HFFc6 (cell line): ENCODE results near the gene CACNA1H. TPM values are rescaled to one million over a fixed set of nuclear protein-coding genes. Genes with fewer than 3 reads are reported as not detected.

Experiments used
- DNase-seq: peaks from one replicate; pipeline ENCODE4 v3.0.0-alpha.2; 2018
- H3K27ac Mint-ChIP-seq: 2 replicates; pipeline ENCODE4 v1.8.0; 2020; ENCODE audit warnings: mild to moderate bottlenecking, mixed read lengths
- H3K27me3 Mint-ChIP-seq: 2 replicates; pipeline ENCODE4 v1.8.0; 2021; ENCODE audit warnings: mild to moderate bottlenecking, moderate library complexity, mixed read lengths; ENCODE audit not compliant: insufficient read depth
- H3K36me3 Mint-ChIP-seq: 2 replicates; pipeline ENCODE4 v1.8.0; 2021; ENCODE audit warnings: low read depth, mixed read lengths
- H3K4me1 Mint-ChIP-seq: 2 replicates; pipeline ENCODE4 v1.8.0; 2020; ENCODE audit warnings: low read depth, mixed read lengths
- H3K4me3 Mint-ChIP-seq: 2 replicates; pipeline ENCODE4 v1.8.0; 2020; ENCODE audit warnings: mild to moderate bottlenecking, moderate library complexity, mixed read lengths
- H3K9me3 Mint-ChIP-seq: 2 replicates; pipeline ENCODE4 v1.8.0; 2020; ENCODE audit warnings: mild to moderate bottlenecking, mixed read lengths
- total RNA-seq, 6 experiments: library from RNA; stranded (reverse); fragmentation: NEBNext Ultra II Directional; extraction: Animal tissue kit (Norgen Biotek cat#: 25700); gene quantifications; 2 replicates in 1 of 6; 3 replicates in 5 of 6; pipeline ENCODE4 v1.2.3, GENCODE V29; 2021
- TF ChIP-seq, protein P1 (sequence below): fragments of 200-600 bp; sonication (generic); IDR thresholded peaks from 2 replicates; pipeline ENCODE4 v1.5.0; 2021; ENCODE audit warnings: antibody characterized with exemption, mild to moderate bottlenecking

CACNA1H gene
- total RNA-seq, 6 experiments from 2014 or later, result 0.03 to 0.05 TPM; not detected in 4

DNA sequence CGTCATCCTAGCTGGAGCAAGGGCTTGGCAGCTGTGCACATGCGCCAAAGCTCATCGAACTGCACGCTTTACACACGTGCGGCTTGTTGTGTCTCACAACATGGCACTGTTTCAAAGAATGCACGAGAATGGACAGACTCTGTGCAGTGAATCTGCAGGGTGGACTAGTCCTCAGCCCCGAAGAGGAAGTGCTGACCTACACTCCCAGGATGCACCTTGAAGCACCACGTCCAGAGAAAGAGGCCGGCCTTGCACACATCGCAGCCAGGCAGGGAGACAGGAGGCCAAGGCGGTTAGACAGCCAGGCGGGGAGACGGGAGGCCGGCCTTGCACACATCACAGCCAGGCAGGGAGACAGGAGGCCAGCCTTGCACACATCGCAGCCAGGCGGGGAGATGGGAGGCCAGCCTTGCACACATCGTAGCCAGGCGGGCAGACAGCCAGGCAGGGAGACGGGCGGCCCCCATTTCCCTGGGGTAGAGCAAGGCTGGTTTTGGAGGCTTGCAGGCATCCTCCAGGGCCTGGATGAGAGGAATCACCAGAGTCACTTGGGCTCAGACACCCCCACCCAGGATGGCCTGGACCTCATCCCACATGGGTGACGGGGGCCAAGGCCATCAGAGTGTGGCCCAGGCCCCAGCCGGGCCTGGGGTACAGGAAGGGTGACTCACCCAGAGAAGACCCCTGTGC, 9.0 kb upstream of the CACNA1H start:
- no peak for DNase-seq
- H3K27ac Mint-ChIP-seq, result no peak overlapping the region
- TF ChIP-seq, protein P1, sequence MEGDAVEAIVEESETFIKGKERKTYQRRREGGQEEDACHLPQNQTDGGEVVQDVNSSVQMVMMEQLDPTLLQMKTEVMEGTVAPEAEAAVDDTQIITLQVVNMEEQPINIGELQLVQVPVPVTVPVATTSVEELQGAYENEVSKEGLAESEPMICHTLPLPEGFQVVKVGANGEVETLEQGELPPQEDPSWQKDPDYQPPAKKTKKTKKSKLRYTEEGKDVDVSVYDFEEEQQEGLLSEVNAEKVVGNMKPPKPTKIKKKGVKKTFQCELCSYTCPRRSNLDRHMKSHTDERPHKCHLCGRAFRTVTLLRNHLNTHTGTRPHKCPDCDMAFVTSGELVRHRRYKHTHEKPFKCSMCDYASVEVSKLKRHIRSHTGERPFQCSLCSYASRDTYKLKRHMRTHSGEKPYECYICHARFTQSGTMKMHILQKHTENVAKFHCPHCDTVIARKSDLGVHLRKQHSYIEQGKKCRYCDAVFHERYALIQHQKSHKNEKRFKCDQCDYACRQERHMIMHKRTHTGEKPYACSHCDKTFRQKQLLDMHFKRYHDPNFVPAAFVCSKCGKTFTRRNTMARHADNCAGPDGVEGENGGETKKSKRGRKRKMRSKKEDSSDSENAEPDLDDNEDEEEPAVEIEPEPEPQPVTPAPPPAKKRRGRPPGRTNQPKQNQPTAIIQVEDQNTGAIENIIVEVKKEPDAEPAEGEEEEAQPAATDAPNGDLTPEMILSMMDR, result no peak
- H3K36me3 Mint-ChIP-seq, result no peaks in the 10 kb centered on the region
- H3K9me3 Mint-ChIP-seq, result no peaks in the 10 kb centered on the region
- no peak overlapping the region for H3K4me3 Mint-ChIP-seq
- H3K27me3 Mint-ChIP-seq, result peaks cover 15% of the 10 kb centered on the region
- H3K4me1 Mint-ChIP-seq, result no peaks in the 10 kb centered on the region

DNA sequence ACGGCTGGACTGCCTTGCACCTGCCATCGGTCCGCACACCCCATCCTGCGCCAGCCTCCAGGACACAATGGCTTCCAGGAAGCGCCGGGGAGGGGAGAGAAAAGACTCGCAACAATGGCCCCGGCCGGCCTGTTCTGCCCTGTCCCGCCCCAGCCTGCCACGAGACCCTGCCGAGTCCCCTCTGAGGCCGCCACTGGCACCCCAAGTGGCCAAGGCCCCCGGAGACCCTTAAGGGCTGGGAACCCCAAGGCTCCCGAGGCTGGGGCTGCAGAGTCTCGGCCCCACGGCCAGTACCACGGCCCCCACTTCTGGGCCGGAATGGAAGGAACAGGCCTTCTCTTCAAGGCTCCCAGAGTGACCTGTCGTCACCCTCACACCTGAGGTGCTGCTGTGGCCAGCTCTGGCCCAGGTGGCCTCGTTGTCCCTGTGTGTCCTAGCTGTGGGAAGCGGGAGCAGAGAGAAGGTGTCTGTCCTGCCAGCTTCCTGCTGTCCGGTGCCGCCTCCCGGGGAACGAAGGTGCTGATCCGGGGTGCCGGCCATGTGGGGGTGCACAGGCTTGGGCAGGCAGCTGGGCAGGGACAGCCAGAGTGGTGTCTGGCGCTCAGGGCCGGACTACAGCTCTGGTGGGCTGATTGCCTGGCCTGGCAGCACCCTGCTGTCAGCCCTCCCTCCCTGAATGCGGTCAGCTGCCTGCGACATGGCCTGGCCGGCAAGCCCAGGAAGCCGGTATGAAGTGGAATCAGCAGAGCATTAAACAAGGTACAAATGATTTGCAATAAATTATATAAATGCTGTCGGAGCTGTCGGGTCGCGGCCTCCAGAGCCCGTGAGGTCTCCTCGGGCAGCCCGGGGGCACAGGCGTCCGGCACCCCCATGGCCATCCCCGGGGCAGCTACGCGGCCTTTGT, 8.2 kb upstream of the CACNA1H start:
- Mint-ChIP-seq H3K9me3 (no peaks in the 10 kb centered on the region), H3K4me3 (no peak overlapping the region), H3K36me3 (no peaks in the 10 kb centered on the region), H3K4me1 (no peaks in the 10 kb centered on the region), H3K27me3 (peaks cover 12% of the 10 kb centered on the region), H3K27ac (no peak overlapping the region)
- TF ChIP-seq, protein P1, result no peak
- no peak for DNase-seq

DNA sequence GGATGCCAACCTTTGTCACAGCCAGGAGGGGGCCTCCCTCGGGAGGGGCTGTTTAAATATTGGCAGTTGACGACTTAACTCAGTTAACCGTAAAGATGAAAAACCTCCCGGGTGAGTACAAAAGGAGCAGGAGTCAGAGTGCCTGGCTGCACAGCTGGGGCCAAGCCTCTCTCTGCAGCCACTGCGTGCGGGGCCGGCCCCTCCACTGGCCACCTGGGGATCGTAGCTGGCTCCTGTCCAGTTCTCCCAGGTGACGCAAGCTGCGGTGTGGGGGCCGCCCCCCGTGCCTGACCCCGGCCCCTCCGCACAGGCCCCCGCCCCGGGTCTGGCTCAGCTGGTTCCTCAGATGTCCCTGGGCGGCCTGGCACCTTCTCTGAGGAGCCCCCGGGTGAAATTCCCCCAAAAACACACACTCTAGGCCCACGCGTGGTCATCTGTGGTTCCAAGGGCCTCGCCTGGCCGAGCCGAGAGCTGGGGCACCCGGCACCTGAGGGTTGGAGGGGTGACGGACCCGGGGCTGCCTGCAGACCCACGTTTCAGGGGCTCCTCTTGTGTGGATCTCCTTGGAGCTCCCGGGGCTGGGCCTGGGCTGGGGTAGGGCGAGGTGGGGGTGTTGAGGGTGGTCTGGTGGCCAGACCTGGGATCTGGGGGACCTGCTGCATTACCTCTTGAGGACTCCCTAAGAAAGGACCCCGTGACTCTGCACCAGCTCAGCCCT, 7.4 kb upstream of the CACNA1H start:
- peaks cover 2% of the 10 kb centered on the region; the same call in 1 of the 2 replicates for H3K4me1 Mint-ChIP-seq
- H3K36me3 Mint-ChIP-seq, result no peaks in the 10 kb centered on the region
- H3K27me3 Mint-ChIP-seq, result peaks cover 13% of the 10 kb centered on the region
- no peak overlapping the region for H3K27ac Mint-ChIP-seq
- TF ChIP-seq, protein P1, result no peak
- H3K9me3 Mint-ChIP-seq, result no peaks in the 10 kb centered on the region
- H3K4me3 Mint-ChIP-seq, result no peak overlapping the region
- DNase-seq, result no peak

DNA sequence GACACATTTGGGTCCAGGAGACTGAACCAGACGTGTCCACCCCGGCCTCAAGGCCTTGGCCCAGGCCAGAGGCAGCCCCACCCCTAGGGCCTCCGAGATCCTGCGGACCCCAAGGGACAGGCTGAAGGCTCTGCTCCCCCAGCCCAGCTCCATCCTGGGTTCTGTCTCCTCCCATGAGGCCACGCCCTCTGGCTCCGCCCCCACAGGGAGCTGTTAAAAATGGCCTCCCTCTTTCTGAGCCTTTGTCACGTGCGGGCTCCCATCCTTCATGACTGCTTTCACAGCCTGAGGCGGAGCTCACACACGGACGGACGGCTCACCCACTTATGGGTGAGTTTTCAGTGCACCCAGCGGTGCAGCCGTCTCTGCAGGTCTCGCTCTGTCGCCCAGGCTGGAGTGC, 6.5 kb upstream of the CACNA1H start:
- DNase-seq, result no peak
- H3K27me3 Mint-ChIP-seq, result peaks cover 13% of the 10 kb centered on the region

DNA sequence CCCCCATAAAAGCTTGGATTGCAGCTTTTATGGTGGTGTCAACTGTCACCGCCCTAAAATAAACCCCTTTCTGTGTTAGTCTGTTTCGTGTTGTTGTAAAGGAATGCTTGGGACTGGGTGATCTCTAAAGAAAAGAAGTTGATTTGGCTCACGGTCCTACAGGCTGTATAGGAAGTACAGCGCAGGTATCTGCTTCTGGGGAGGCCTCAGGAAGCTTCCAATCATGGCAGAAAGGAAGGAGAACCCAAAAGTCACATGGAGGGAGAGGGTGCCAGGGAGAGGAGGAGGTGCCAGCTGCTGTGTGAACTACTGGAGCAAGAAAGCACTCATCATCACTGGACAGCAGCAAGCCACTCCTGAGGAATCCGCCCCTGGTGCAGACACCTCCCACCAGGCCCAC, 5.9 kb upstream of the CACNA1H start:
- peaks cover 5% of the 10 kb centered on the region; the same call in 1 of the 2 replicates for H3K4me1 Mint-ChIP-seq
- H3K27me3 Mint-ChIP-seq, result peaks cover 13% of the 10 kb centered on the region
- TF ChIP-seq, protein P1, result no peak
- H3K27ac Mint-ChIP-seq, result no peak overlapping the region
- no peak for DNase-seq
- no peak overlapping the region for H3K4me3 Mint-ChIP-seq
- no peaks in the 10 kb centered on the region for H3K9me3 Mint-ChIP-seq
- H3K36me3 Mint-ChIP-seq, result no peaks in the 10 kb centered on the region

More for the DNA sequence above, 6.5 kb upstream of the CACNA1H start:
- H3K36me3 Mint-ChIP-seq, result no peaks in the 10 kb centered on the region
- no peak overlapping the region for H3K4me3 Mint-ChIP-seq
- TF ChIP-seq, protein P1, result no peak
- H3K9me3 Mint-ChIP-seq, result no peaks in the 10 kb centered on the region
- H3K27ac Mint-ChIP-seq, result no peak overlapping the region
- peaks cover 5% of the 10 kb centered on the region; the same call in 1 of the 2 replicates for H3K4me1 Mint-ChIP-seq
